Gastrocnemius medialis (tissue), 4 donors: ENCODE data around the gene CCNF. TPM values are rescaled to one million over a fixed set of nuclear protein-coding genes. Genes with fewer than 3 reads are reported as not detected.

Source experiments
- ATAC-seq, 2 donors: fragments of 150-250 bp; one replicate each; pipeline ENCODE4 v1.9.1; 2016
- DNase-seq, 2 donors: peaks; one replicate each; pipeline ENCODE4 v3.0.0-alpha.2; 2019
- H3K27ac ChIP-seq, 4 donors: fragments of 200-600 bp; sonication (generic); 1 replicate in 1 of 4; 2 replicates in 3 of 4; pipeline ENCODE4 v1.5.1; 2016 to 2018; ENCODE audit warnings: mild to moderate bottlenecking in 2 of 4, moderate library complexity in 1 of 4
- H3K27me3 ChIP-seq, 3 donors: fragments of 200-600 bp; sonication (generic) in 2 of 3; 1 replicate in 1 of 3; 2 replicates in 2 of 3; pipeline versions ENCODE4 v1.5.1 to v1.6.0; 2016 to 2019; ENCODE audit warnings: mild to moderate bottlenecking in 1 of 3, moderate library complexity in 1 of 3
- H3K36me3 ChIP-seq, 2 donors: fragments of 200-600 bp; sonication (generic) in 1 of 2; one replicate each; pipeline ENCODE4 v1.5.1; 2017 to 2018
- H3K4me1 ChIP-seq, 2 donors: fragments of 200-600 bp; sonication (generic) in 1 of 2; one replicate each; pipeline ENCODE4 v1.5.1; 2016 to 2017; ENCODE audit warnings: mild to moderate bottlenecking in 2 of 2
- H3K4me3 ChIP-seq, 4 donors: fragments of 200-600 bp; sonication (generic) in 3 of 4; 1 replicate in 1 of 4; 2 replicates in 3 of 4; pipeline ENCODE4 v1.5.1; 2016 to 2019; ENCODE audit warnings: mild to moderate bottlenecking in 2 of 4
- H3K9me3 ChIP-seq, 3 donors: fragments of 200-600 bp; sonication (generic) in 2 of 3; 1 replicate in 1 of 3; 2 replicates in 2 of 3; pipeline ENCODE4 v1.5.1; 2016 to 2019
- POLR2A ChIP-seq, 2 donors: fragments of 450-650 bp; IDR thresholded peaks; one replicate each; pipeline ENCODE4 v1.6.1; 2017; ENCODE audit warnings: antibody characterized with exemption in 2 of 2, mild to moderate bottlenecking in 2 of 2, moderate library complexity in 2 of 2
- in situ Hi-C, 4 donors: fragments of 200-750 bp; cut with MboI; loops; one replicate each; pipeline versions ENCODE4 v1.15.0 to v1.8.0; 2017; ENCODE audit warnings: low sequenced_read_pairs in 4 of 4
- intact Hi-C: fragments of 100-400 bp; cut with DNase I; formaldehyde crosslinking; loops from one replicate; pipeline ENCODE4 v1.15.1; 2023; ENCODE audit warnings: low total_unique reads
- total RNA-seq, 4 donors: library from RNA; depleted of rRNA; stranded (reverse); fragments of >200 nt; gene quantifications; one replicate each; pipeline versions ENCODE4 v1.1.0 to v1.2.3, GENCODE V29; 2016
- TF ChIP-seq, protein P1 (sequence below), 5 experiments: fragments of 450-650 bp in 3 of 5; fragments of 200-600 bp in 2 of 5; sonication (generic) in 2 of 5; IDR thresholded peaks in 4 of 5; conservative IDR thresholded peaks in 1 of 5; 1 replicate in 4 of 5; 2 replicates in 1 of 5; pipeline ENCODE4 v1.5.1; 2016 to 2019; ENCODE audit warnings: antibody characterized with exemption in 5 of 5, mild to moderate bottlenecking in 3 of 5, moderate library complexity in 3 of 5

CCNF gene
- total RNA-seq, 4 donors from 2014 or later: 1.8 to 3.6 (median 2.4) TPM

GRCh38 chr16:2422123-2422867 lies 7.0 kb upstream of the CCNF start:
- H3K27me3 ChIP-seq: no peaks in the 10 kb centered on the region
- no peaks in the 10 kb centered on the region for H3K4me1 ChIP-seq
- in situ Hi-C loops: no loop called here
- ATAC-seq: no peak
- no peaks in the 10 kb centered on the region for H3K9me3 ChIP-seq
- no peak for TF ChIP-seq POLR2A (IDR thresholded peaks at IDR 0.05)
- no peak overlapping the region for H3K27ac ChIP-seq
- DNase-seq: no peak
- no peaks in the 10 kb centered on the region for H3K36me3 ChIP-seq
- no peak overlapping the region for H3K4me3 ChIP-seq
- intact Hi-C loops: loop anchor here (10.0 kb wide), 1 partner anchor 63 kb away; no protein-coding TSS in a partner anchor

- no peak for TF ChIP-seq POLR2A (IDR thresholded peaks at IDR 0.05)
- TF ChIP-seq, protein P1, sequence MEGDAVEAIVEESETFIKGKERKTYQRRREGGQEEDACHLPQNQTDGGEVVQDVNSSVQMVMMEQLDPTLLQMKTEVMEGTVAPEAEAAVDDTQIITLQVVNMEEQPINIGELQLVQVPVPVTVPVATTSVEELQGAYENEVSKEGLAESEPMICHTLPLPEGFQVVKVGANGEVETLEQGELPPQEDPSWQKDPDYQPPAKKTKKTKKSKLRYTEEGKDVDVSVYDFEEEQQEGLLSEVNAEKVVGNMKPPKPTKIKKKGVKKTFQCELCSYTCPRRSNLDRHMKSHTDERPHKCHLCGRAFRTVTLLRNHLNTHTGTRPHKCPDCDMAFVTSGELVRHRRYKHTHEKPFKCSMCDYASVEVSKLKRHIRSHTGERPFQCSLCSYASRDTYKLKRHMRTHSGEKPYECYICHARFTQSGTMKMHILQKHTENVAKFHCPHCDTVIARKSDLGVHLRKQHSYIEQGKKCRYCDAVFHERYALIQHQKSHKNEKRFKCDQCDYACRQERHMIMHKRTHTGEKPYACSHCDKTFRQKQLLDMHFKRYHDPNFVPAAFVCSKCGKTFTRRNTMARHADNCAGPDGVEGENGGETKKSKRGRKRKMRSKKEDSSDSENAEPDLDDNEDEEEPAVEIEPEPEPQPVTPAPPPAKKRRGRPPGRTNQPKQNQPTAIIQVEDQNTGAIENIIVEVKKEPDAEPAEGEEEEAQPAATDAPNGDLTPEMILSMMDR (IDR thresholded peaks at IDR 0.05 in 4 of 5, conservative IDR thresholded peaks at IDR 0.05 in 1 of 5): no peak
- Histone ChIP-seq H3K4me1 (no peaks in the 10 kb centered on the region), H3K9me3 (no peaks in the 10 kb centered on the region), H3K27me3 (no peaks in the 10 kb centered on the region), H3K27ac (no peak overlapping the region), H3K4me3 (no peak overlapping the region), H3K36me3 (no peaks in the 10 kb centered on the region)
- intact Hi-C loops: loop anchor here (5.0 to 10.0 kb wide), 2 partner anchors 60 to 78 kb away; no protein-coding TSS in a partner anchor
- in situ Hi-C loops: no loop called here
- DNase-seq: no peak
- no peak for ATAC-seq
These were observed 4.9 kb upstream of the CCNF start for GRCh38 chr16:2424061-2425007.

GRCh38 chr16:2425008-2425518 lies 4.2 kb upstream of the CCNF start:
- no peaks in the 10 kb centered on the region for H3K27me3 ChIP-seq
- H3K4me3 ChIP-seq: no peak overlapping the region
- H3K4me1 ChIP-seq: peaks cover 3 to 4% of the 10 kb centered on the region in 2 donors
- intact Hi-C loops: loop anchor here (5.0 to 10.0 kb wide), 2 partner anchors 60 to 77 kb away; no protein-coding TSS in a partner anchor
- ATAC-seq (no peak), DNase-seq (no peak)
- no peaks in the 10 kb centered on the region for H3K9me3 ChIP-seq
- in situ Hi-C loops: no loop called here
- no peaks in the 10 kb centered on the region for H3K36me3 ChIP-seq
- TF ChIP-seq POLR2A (IDR thresholded peaks at IDR 0.05): no peak
- TF ChIP-seq, protein P1 (IDR thresholded peaks at IDR 0.05 in 4 of 5, conservative IDR thresholded peaks at IDR 0.05 in 1 of 5): no peak
- H3K27ac ChIP-seq: no peak overlapping the region

DNA sequence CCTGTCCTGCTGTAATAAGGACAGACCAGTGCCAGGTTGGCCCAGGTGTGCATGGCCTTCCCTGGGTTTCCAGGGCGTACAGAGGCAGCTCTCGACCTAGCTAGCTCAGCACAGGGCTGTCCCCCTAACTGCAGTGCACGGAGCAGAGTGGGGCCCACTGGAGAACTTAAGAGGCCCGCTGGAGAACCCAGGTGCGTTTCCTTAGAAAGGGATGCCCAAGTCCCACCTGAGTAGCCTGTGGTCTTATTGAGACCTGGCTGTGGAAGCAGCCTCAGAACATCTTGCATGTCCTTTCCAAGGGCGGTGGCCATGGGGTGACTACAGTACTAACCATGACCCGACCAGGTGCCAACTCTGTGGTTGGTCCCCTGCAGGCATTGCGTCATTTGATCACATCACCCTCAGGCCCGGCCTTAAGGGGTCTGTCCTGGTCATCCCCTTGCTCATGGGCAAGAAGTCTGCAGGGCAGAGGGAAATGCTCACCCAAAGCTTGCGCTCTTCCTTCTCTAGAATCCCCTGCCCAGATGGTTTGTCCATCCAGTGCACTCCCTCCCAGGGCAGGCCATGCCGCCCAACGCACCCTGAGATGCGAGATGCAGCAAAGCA lies 3.3 kb upstream of the CCNF start:
- no peaks in the 10 kb centered on the region for H3K27me3 ChIP-seq
- in situ Hi-C loops: no loop called here

More for the DNA sequence above, 3.3 kb upstream of the CCNF start:
- TF ChIP-seq POLR2A (IDR thresholded peaks at IDR 0.05): no peak
- TF ChIP-seq, protein P1 (IDR thresholded peaks at IDR 0.05 in 4 of 5, conservative IDR thresholded peaks at IDR 0.05 in 1 of 5): no peak
- intact Hi-C loops: loop anchor here (5.0 to 10.0 kb wide), 2 partner anchors 59 to 76 kb away; no protein-coding TSS in a partner anchor
- Histone ChIP-seq H3K36me3 (no peaks in the 10 kb centered on the region), H3K4me3 (no peak overlapping the region), H3K9me3 (no peaks in the 10 kb centered on the region), H3K27ac (no peak overlapping the region), H3K4me1 (peaks cover 6 to 8% of the 10 kb centered on the region in 2 donors)
- ATAC-seq (no peak), DNase-seq (no peak)
